ENCODE measurements around the gene COL4A1. TPM values are rescaled to one million over a fixed set of nuclear protein-coding genes. Genes with fewer than 3 reads are reported as not detected.
A peak's percentile ranks its signal among the peaks of the same experiment; 100 is the strongest.

COL4A1 gene
- total RNA-seq, 1 donor from 2014 or later = 756 TPM

- no peak for DNase-seq (ENCODE audit: low spot score in 2 of 2)
- TF ChIP-seq, protein P1, sequence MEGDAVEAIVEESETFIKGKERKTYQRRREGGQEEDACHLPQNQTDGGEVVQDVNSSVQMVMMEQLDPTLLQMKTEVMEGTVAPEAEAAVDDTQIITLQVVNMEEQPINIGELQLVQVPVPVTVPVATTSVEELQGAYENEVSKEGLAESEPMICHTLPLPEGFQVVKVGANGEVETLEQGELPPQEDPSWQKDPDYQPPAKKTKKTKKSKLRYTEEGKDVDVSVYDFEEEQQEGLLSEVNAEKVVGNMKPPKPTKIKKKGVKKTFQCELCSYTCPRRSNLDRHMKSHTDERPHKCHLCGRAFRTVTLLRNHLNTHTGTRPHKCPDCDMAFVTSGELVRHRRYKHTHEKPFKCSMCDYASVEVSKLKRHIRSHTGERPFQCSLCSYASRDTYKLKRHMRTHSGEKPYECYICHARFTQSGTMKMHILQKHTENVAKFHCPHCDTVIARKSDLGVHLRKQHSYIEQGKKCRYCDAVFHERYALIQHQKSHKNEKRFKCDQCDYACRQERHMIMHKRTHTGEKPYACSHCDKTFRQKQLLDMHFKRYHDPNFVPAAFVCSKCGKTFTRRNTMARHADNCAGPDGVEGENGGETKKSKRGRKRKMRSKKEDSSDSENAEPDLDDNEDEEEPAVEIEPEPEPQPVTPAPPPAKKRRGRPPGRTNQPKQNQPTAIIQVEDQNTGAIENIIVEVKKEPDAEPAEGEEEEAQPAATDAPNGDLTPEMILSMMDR (IDR thresholded peaks at IDR 0.05) = no peak
- Histone ChIP-seq H3K27ac (no peak overlapping the region), H3K27me3 (no peaks in the 10 kb centered on the region), H3K4me1 (peaks cover 0 to 19% of the 10 kb centered on the region in 2 donors), H3K9me3 (no peaks in the 10 kb centered on the region), H3K36me3 (no peaks in the 10 kb centered on the region), H3K4me3 (no peak overlapping the region)
- intact Hi-C loops (cut with DNase I) = loop anchor here (5.0 to 10.0 kb wide), 3 partner anchors 342 to 746 kb away; partner anchors contain the start of gene IRS2
These were observed 177.9 kb downstream of the COL4A1 start for GRCh38 chr13:110129076-110129475.

- no peak for DNase-seq (ENCODE audit: low spot score in 2 of 2)
- TF ChIP-seq, protein P1 (IDR thresholded peaks at IDR 0.05) = no peak
- no peaks in the 10 kb centered on the region for H3K9me3 ChIP-seq
- H3K4me1 ChIP-seq = peaks cover 0 to 22% of the 10 kb centered on the region in 2 donors
- intact Hi-C loops (cut with DNase I) = loop anchor here (5.0 to 10.0 kb wide), 3 partner anchors 341 to 746 kb away; partner anchors contain the start of gene IRS2
- no peak overlapping the region for H3K27ac ChIP-seq
- no peaks in the 10 kb centered on the region for H3K36me3 ChIP-seq
- no peak overlapping the region for H3K4me3 ChIP-seq
- no peaks in the 10 kb centered on the region for H3K27me3 ChIP-seq
These were observed 178.4 kb downstream of the COL4A1 start for GRCh38 chr13:110128546-110128945.

GRCh38 chr13:110127986-110128511, 178.9 kb downstream of the COL4A1 start:
- Histone ChIP-seq H3K4me3 (no peak overlapping the region), H3K27ac (no peak overlapping the region), H3K9me3 (no peaks in the 10 kb centered on the region), H3K4me1 (peaks cover 0 to 27% of the 10 kb centered on the region in 2 donors), H3K36me3 (no peaks in the 10 kb centered on the region), H3K27me3 (no peaks in the 10 kb centered on the region)
- intact Hi-C loops (cut with DNase I) = loop anchor here (5.0 to 10.0 kb wide), 3 partner anchors 341 to 747 kb away; partner anchors contain the start of gene IRS2
- TF ChIP-seq, protein P1 (IDR thresholded peaks at IDR 0.05) = no peak
- no peak for DNase-seq (ENCODE audit: low spot score in 2 of 2)

- H3K27me3 ChIP-seq = no peaks in the 10 kb centered on the region
- peak overlapping the region in 1 of 2 donors; percentile 47 for H3K4me3 ChIP-seq
- H3K9me3 ChIP-seq = no peaks in the 10 kb centered on the region
- H3K36me3 ChIP-seq = no peaks in the 10 kb centered on the region
- peaks cover 0 to 27% of the 10 kb centered on the region in 2 donors for H3K4me1 ChIP-seq
- TF ChIP-seq, protein P1 (IDR thresholded peaks at IDR 0.05) = no peak
- peak overlapping the region; percentile 83 to 85 for H3K27ac ChIP-seq
- intact Hi-C loops (cut with DNase I) = loop anchor here (5.0 to 10.0 kb wide), 3 partner anchors 339 to 748 kb away; partner anchors contain the start of gene IRS2
- peak in 1 of 2 donors; percentile 84 for DNase-seq (ENCODE audit: low spot score in 2 of 2)
These were observed 180.5 kb downstream of the COL4A1 start for GRCh38 chr13:110126391-110126961.

DNA sequence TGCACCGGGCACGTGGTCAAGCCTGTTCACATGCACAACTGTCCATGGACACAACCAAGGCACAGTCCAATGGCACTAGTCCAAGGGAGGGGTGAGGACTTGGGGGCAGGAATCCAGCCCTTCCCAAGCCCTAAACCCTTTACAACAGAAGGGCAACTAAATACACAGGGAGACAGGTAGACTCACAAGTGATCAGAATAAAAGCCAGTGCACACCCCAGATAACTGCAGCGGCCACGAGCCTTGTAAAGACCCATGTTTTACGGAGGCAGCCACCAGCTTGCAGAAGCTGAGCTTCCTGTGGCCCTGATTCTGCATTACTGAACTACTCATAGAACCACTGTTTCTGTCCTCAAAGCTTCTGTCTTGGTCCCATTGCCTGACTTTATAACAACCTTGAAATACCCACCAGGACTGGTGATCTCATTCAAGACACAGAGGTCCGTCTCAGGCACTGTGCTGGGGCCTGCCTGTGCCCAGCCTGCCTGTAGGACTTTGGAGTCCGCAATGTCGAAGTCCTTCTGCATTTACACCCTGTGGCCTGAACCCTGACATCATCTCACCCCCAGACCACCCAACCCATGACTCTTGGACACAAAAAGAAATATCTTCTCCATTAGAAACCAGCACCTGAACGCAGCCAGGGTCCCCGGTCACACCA, 181.2 kb downstream of the COL4A1 start:
- Histone ChIP-seq H3K9me3 (no peaks in the 10 kb centered on the region), H3K36me3 (no peaks in the 10 kb centered on the region), H3K4me3 (peak overlapping the region in 1 of 2 donors; percentile 47), H3K27ac (peak overlapping the region; percentile 83 to 85), H3K27me3 (no peaks in the 10 kb centered on the region), H3K4me1 (peaks cover 0 to 27% of the 10 kb centered on the region in 2 donors)
- DNase-seq (ENCODE audit: low spot score in 2 of 2) = no peak
- TF ChIP-seq, protein P1 (IDR thresholded peaks at IDR 0.05) = no peak
- intact Hi-C loops (cut with DNase I) = loop anchor here (5.0 to 10.0 kb wide), 3 partner anchors 338 to 749 kb away; partner anchors contain the start of gene IRS2

Data from ascending aorta (tissue), 2 donors.